Esophagus mucosa (tissue), 1 donor: ENCODE data around the gene OR8H1. TPM values are rescaled to one million over a fixed set of nuclear protein-coding genes. Genes with fewer than 3 reads are reported as not detected.

Source experiments
- ATAC-seq: fragments of 200-7000 bp; cut with Tn5 transposase; one replicate; pipeline ENCODE4 v1.9.1; 2020
- total RNA-seq: library from RNA; stranded (reverse); gene quantifications from one replicate; pipeline ENCODE4 v1.2.4, GENCODE V29; 2023
- donor health status: DM: yes; HTN: yes; CAD: no.

The OR8H1 gene
- not detected for total RNA-seq

- ATAC-seq = no peak
Measured at GRCh38 chr11:56292154-56292553, at the start of gene OR8H1. Gene OR8H1 (minus strand): TSS chr11:56292254. CDS start chr11:56291062, 1,192 bp downstream.

GRCh38 chr11:56340289-56340688 lies 48.2 kb upstream of the OR8H1 start:
- no peak for ATAC-seq

GRCh38 chr11:56333156-56333555 lies 41.1 kb upstream of the OR8H1 start:
- ATAC-seq = no peak

GRCh38 chr11:56331861-56332491 lies 39.9 kb upstream of the OR8H1 start:
- ATAC-seq = no peak

- no peak for ATAC-seq
Measured at GRCh38 chr11:56314844-56315243, 22.8 kb upstream of the OR8H1 start, which contains the start of gene OR8K3. Gene OR8K3 (plus strand): TSS chr11:56315144. CDS start chr11:56318307, 3,163 bp downstream.

- ATAC-seq = no peak
Measured at GRCh38 chr11:56307836-56308235, 15.8 kb upstream of the OR8H1 start.

- ATAC-seq = no peak
Measured at GRCh38 chr11:56296898-56297297, 4.8 kb upstream of the OR8H1 start.

- ATAC-seq = no peak
Measured at GRCh38 chr11:56273854-56274253, 18.2 kb downstream of the OR8H1 start, which contains the start of gene OR5T1. Gene OR5T1 (plus strand): TSS chr11:56274154. CDS start chr11:56275639, 1,485 bp downstream.

GRCh38 chr11:56271092-56271491 lies 21.0 kb downstream of the OR8H1 start:
- ATAC-seq = no peak

GRCh38 chr11:56251954-56252353 lies 40.1 kb downstream of the OR8H1 start, which contains the start of gene OR5T3:
Gene OR5T3 (plus strand): TSS chr11:56252254. CDS start chr11:56252254, 0 bp downstream.
- ATAC-seq = no peak

Other genes with a start within 250 kb of the OR8H1 start
- gene OR8I2, start 198.9 kb downstream of the OR8H1 start, total RNA-seq = not detected
- not detected for gene OR8H2, start 188.6 kb downstream of the OR8H1 start, total RNA-seq
- gene OR8H3, start 169.9 kb downstream of the OR8H1 start, total RNA-seq = not detected
- not detected for gene OR8J3, start 152.1 kb downstream of the OR8H1 start, total RNA-seq
- gene OR8K5, start 131.9 kb downstream of the OR8H1 start, total RNA-seq = not detected
- not detected for gene OR5J2, start 115.6 kb downstream of the OR8H1 start, total RNA-seq
- gene OR5T2, start 58.0 kb downstream of the OR8H1 start, total RNA-seq = not detected
- not detected for gene OR5T3, start 40.0 kb downstream of the OR8H1 start, total RNA-seq
- not detected for gene OR5T1, start 18.1 kb downstream of the OR8H1 start, total RNA-seq
- not detected for gene OR8K3, start 22.9 kb upstream of the OR8H1 start, total RNA-seq
- not detected for gene OR8K1, start 53.8 kb upstream of the OR8H1 start, total RNA-seq
- gene OR8J1, start 62.0 kb upstream of the OR8H1 start, total RNA-seq = not detected
- gene OR8U1, start 83.4 kb upstream of the OR8H1 start, total RNA-seq = not detected
- not detected for gene OR5AL1, start 120.4 kb upstream of the OR8H1 start, total RNA-seq
- not detected for gene OR5M3, start 181.1 kb upstream of the OR8H1 start, total RNA-seq
- gene OR5M8, start 199.1 kb upstream of the OR8H1 start, total RNA-seq = not detected